NT2/D1 (cell line): ENCODE results near the gene SLC25A39.

ENCODE experiments used
- SUZ12 ChIP-seq: IDR thresholded peaks from 2 replicates; pipeline ENCODE4 v1.6.1; 2011; ENCODE audit not compliant: insufficient read length, insufficient read depth; ENCODE audit errors: extremely low read depth
- ZNF274 ChIP-seq: IDR thresholded peaks from 2 replicates; pipeline ENCODE4 v1.6.1; 2011; ENCODE audit warnings: mild to moderate bottlenecking, low read depth, low read length

GRCh38 chr17:44359458-44360143 is 35.0 kb upstream of the SLC25A39 start:
- no peak for TF ChIP-seq ZNF274
- TF ChIP-seq SUZ12, result no peak
